Heart right ventricle (tissue), 16 donors: ENCODE data around the gene CCDC85C. TPM values are rescaled to one million over a fixed set of nuclear protein-coding genes. Genes with fewer than 3 reads are reported as not detected.
A peak's percentile ranks its signal among the peaks of the same experiment; 100 is the strongest.

Source experiments
- ATAC-seq, 8 donors: fragments of 200-7000 bp; cut with Tn5 transposase; one replicate each; pipeline ENCODE4 v1.9.1; 2020; ENCODE audit warnings: mild to moderate bottlenecking in 8 of 8, moderate library complexity in 8 of 8, moderate number of reproducible peaks in 1 of 8
- DNase-seq, 2 donors: peaks; one replicate each; pipeline ENCODE4 v3.0.0-alpha.2; 2020
- H3K27ac ChIP-seq, 10 donors: fragments of 200-600 bp; sonication (generic) in 2 of 10; one replicate each; pipeline versions ENCODE4 v1.5.0 to v1.8.0; 2020 to 2022; ENCODE audit warnings: mild to moderate bottlenecking in 3 of 10
- H3K27me3 ChIP-seq, 7 donors: fragments of 200-600 bp; one replicate each; pipeline ENCODE4 v1.8.0; 2021 to 2022; ENCODE audit warnings: mild to moderate bottlenecking in 2 of 7
- H3K36me3 ChIP-seq, 9 donors: fragments of 200-600 bp; sonication (generic) in 1 of 9; one replicate each; pipeline versions ENCODE4 v1.5.0 to v1.8.0; 2020 to 2022; ENCODE audit warnings: mild to moderate bottlenecking in 2 of 9
- H3K4me1 ChIP-seq, 9 donors: fragments of 200-600 bp; sonication (generic) in 1 of 9; one replicate each; pipeline versions ENCODE4 v1.5.0 to v1.8.0; 2020 to 2022; ENCODE audit warnings: mild to moderate bottlenecking in 4 of 9
- H3K4me3 ChIP-seq, 10 donors: fragments of 200-600 bp; sonication (generic) in 2 of 10; one replicate each; pipeline versions ENCODE4 v1.5.0 to v1.8.0; 2020 to 2022; ENCODE audit warnings: mild to moderate bottlenecking in 7 of 10, moderate library complexity in 2 of 10
- H3K9me3 ChIP-seq, 11 donors: fragments of 200-600 bp in 10 of 11; sonication (generic) in 2 of 11; one replicate each; pipeline versions ENCODE4 v1.5.0 to v1.8.0; 2013 to 2022; ENCODE audit warnings: mild to moderate bottlenecking in 2 of 11, control low read depth in 1 of 11, moderate library complexity in 1 of 11
- CTCF ChIP-seq, 9 donors: fragments of 200-600 bp; sonication (generic) in 2 of 9; IDR thresholded peaks; one replicate each; pipeline versions ENCODE4 v1.5.0 to v1.8.0; 2021 to 2022; ENCODE audit warnings: antibody characterized with exemption in 9 of 9, mild to moderate bottlenecking in 5 of 9, moderate library complexity in 1 of 9
- WGBS, 2 donors: extraction: QIAGEN DNeasy Blood & Tissue Kit; methylation state at CpG; one replicate each; pipeline ENCODE4 v1.1.7; 2013; ENCODE audit warnings: inconsistent platforms in 1 of 2; 5-methylcytosine and 5-hydroxymethylcytosine counted together
- intact Hi-C, 10 donors: fragments of 100-400 bp; cut with DNase I; formaldehyde crosslinking; loops; one replicate each; pipeline versions ENCODE4 v1.11.1 to v1.14.2; 2022
- polyA plus RNA-seq, 2 donors: library from polyadenylated mRNA; stranded (reverse); fragments of 200-250 nt; gene quantifications; one replicate each; pipeline ENCODE4 v1.2.3, GENCODE V29; 2013
- total RNA-seq, 10 donors: library from RNA; stranded (reverse); fragmentation: NEBNext Ultra II Directional in 3 of 10; extraction: Animal tissue kit (Norgen Biotek cat#: 25700) in 3 of 10; gene quantifications; one replicate each; pipeline versions ENCODE4 v1.2.1 to v1.2.4, GENCODE V29; 2021 to 2023
- donor health status: Arrhythmogenic right ventricular cardiomyopathy.
- donor health status: ischemic (EF 13 %, LVEDD 7.1; RV severe dilation, severe dysfunction).
- donor health status: healthy with polysubstance abuse.
- donor health status: DM: no; HTN: yes; CAD: no.
- donor health status: DM: no; HTN: no; CAD: no.
- donor health status: ischemic (EF 25% LVEDD 6.9; RV normal size, moderate dysfunction).
- donor health status: ischemic (EF 25% LVEDD 5.7; RV mildly dilated, moderate dysfunction).
- donor health status: healthy.
- donor health status: DM: yes; HTN: yes; CAD: no.
- donor health status: Ischemic cardiomyopathy.
- donor health status: ischemic (EF 35%, LVEDD 5.7; RV mildly dilated, moderate dysfunction).
- donor health status: nonischemic (EF 11% LVEDD 7.7; RV severe dilation, severe dysfunction).
- donor health status: DM: yes; HTN: yes; CAD: no.
- donor health status: PGD.
- donor health status: ischemic (EF 29% LVEDD 5.4; RV normal size, mild dysfunction).
- donor health status: nonischemic (EF 23%, LVEDD 6.1; RV moderate dilation, normal function).

Gene CCDC85C
- total and polyA plus RNA-seq, 12 donors: 9.0 to 50.2 (median 31.5) TPM

DNA sequence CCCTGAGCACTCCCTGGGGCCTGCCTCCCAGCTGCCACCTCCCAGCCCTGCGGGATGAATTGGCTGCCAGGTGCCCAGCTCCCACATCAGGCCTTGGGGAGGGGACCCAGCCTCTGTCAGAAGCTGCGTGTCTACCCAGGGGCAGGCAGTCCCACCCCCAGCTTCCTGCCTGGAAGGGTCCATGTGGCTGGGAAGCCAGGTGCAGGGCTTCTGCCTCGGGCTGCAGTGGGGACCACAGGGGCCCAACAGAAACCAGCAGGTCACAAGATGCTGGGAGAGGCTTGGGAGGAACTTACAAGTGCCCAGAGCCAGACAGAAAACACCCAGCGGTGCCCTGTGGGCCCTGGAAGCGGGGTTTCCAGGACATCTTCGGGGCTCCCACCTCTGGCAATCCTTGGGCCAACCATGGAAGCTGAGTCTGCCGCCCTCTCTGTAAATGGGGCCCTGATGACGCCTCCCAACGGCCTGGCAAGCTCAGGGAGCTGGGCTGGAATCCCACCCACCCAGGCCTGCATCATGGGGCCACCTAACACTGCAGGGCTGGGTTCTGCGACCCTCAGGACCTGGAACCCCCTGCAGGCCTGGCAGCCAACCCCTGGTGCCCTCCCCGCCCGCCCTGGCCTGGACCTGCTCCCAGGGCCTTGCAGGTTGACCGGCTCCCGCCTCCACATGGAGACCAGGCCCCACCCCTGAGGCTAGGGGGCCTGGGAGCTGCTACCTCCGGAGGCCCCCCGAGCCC, 86.2 kb downstream of the CCDC85C start:
- DNase-seq (no peak), ATAC-seq (peak in 2 of 8 donors; percentile 1 to 5)
- WGBS, 2 donors: 69 to 71% methylated on average over 16 of the region's 16 CpGs
- TF ChIP-seq CTCF (IDR thresholded peaks at IDR 0.05): no peak
- Histone ChIP-seq H3K4me1 (peaks cover 0 to 26% (median 15%) of the 10 kb centered on the region in 9 donors), H3K27ac (no peak overlapping the region), H3K4me3 (no peak overlapping the region), H3K36me3 (peaks cover 0 to 50% (median 0%) of the 10 kb centered on the region in 9 donors), H3K9me3 (no peaks in the 10 kb centered on the region), H3K27me3 (no peaks in the 10 kb centered on the region)
- intact Hi-C loops: loop anchor here (1.0 to 10.0 kb wide), 5 partner anchors 107 to 367 kb away; no protein-coding TSS in a partner anchor

DNA sequence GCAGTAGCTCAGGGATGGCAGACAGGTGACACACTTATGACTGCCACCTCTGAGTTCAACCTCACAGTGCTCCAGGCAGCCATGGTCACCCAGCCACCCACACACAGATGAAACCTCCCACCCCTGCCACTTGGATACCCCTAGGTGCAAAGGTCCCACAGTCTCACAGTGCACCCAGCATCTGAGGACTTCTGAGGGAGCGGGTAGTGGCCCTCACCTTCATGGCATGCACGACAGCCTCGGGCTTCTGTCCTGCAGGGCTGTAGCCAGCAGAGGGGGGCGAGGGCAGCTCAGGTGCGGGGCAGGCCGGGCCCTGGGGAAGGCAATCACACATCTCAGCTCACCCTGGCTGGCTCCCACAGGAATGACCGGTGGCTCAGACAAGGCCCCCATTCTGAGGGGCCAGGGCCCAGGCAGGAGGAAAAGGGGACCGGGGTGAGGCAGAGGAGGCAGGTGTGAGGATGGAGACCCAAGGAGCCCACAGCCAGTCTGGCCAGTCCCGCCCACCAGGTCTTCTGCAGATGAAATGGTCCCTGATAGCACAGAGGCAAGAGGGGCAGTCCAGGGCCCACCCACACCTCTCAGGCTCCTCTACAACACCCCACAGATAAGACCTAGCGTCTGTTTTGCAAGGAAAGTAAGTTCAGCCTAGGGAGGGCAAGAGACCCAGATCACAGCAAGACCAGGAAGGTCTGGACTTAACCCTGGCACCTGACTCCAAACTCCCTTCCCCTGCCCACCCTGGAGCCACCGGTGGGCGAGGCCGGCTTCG, 87.0 kb downstream of the CCDC85C start:
- Histone ChIP-seq H3K4me1 (peaks cover 0 to 19% (median 8%) of the 10 kb centered on the region in 9 donors), H3K36me3 (peaks cover 0 to 57% (median 0%) of the 10 kb centered on the region in 9 donors), H3K9me3 (no peaks in the 10 kb centered on the region), H3K27me3 (no peaks in the 10 kb centered on the region), H3K27ac (no peak overlapping the region), H3K4me3 (no peak overlapping the region)
- ATAC-seq: no peak
- DNase-seq: no peak
- intact Hi-C loops: loop anchor here in 3 of 10 donors (2.0 to 10.0 kb wide), 2 partner anchors 108 to 368 kb away; no protein-coding TSS in a partner anchor
- no peak for TF ChIP-seq CTCF (IDR thresholded peaks at IDR 0.05)
- WGBS, 2 donors: 85 to 90% methylated on average over 13 to 14 of the region's 14 CpGs

DNA sequence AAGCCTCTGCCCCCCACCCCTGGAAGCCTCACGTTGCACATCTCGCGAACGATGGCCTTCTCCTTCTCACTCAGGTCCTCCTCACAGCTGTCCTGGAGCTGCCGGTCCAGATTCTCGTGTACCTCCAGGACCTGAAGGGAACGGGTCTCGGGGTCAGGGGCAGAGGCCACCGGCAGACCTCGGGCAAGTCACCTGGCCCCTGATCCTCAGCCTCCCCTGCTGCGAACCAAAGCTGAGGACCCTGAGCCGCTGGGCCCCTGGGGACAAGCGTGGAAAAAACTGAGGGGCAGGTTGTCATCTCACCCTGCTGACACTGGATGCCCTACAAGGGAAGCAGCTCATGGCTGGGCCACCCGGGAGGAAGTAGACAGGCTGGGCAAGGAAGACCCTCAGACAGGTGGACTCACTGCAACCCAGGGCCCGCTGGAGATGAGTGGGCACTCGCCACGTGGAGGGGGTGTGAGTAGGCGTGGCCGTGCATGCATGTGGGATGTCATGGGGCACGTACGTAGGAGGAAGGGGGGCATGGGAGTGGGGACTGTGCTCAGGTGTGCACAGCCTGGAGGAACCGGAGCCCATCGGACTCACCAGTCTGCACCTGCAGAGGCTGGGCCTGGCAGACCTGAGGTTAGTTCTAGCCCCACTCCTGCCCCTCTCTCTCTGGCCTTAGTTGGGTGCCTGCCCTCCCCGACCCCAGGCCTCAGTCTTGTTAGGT, 87.7 kb downstream of the CCDC85C start:
- WGBS, 2 donors: 79 to 86% methylated on average over 24 of the region's 24 CpGs
- H3K27ac ChIP-seq: no peak overlapping the region
- ATAC-seq: no peak

More for the DNA sequence above, 87.7 kb downstream of the CCDC85C start:
- Histone ChIP-seq H3K9me3 (no peaks in the 10 kb centered on the region), H3K4me1 (peaks cover 0 to 21% (median 6%) of the 10 kb centered on the region in 9 donors), H3K36me3 (peaks cover 0 to 59% (median 0%) of the 10 kb centered on the region in 9 donors), H3K4me3 (no peak overlapping the region), H3K27me3 (no peaks in the 10 kb centered on the region)
- DNase-seq: no peak
- TF ChIP-seq CTCF (IDR thresholded peaks at IDR 0.05): no peak
- intact Hi-C loops: loop anchor here in 3 of 10 donors (2.0 to 10.0 kb wide), 2 partner anchors 108 to 368 kb away; no protein-coding TSS in a partner anchor
